Retinal pigment epithelial cell (primary cell): Measurements from ENCODE around the gene MTA3.

ENCODE experiments used
- DNase-seq: peaks from one replicate; pipeline ENCODE4 v3.0.0-alpha.2; 2010; ENCODE audit warnings: low read depth
- H3K4me3 ChIP-seq: 2 replicates; pipeline ENCODE4 v1.5.1; 2011; ENCODE audit warnings: mild to moderate bottlenecking, low read length, control low read depth, moderate library complexity
- TF ChIP-seq, protein P1 (sequence below): conservative IDR thresholded peaks from 2 replicates; pipeline ENCODE4 v1.5.1; 2011; ENCODE audit warnings: low read depth, low read length, control low read depth, inconsistent platforms

The MTA3 gene

DNA sequence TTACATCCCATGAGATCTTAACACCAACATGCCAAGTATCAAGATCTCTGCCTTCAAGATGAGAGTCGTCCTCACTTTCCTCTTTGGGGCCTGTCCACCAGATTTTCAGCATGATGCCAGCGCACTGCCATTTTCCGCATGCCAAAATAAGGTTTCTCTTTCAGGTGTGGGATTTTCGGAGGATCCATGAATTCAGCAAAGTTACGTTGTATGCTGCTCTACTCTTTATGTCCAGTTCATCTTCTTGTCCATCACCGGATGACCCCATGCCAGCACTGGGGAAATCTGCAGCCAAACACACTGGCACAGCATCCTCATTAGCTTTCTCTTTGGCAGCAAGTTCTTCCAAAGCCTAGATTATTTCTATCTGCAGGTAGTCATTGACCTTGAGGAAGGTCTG lies 228.8 kb downstream of the MTA3 start:
- TF ChIP-seq, protein P1, sequence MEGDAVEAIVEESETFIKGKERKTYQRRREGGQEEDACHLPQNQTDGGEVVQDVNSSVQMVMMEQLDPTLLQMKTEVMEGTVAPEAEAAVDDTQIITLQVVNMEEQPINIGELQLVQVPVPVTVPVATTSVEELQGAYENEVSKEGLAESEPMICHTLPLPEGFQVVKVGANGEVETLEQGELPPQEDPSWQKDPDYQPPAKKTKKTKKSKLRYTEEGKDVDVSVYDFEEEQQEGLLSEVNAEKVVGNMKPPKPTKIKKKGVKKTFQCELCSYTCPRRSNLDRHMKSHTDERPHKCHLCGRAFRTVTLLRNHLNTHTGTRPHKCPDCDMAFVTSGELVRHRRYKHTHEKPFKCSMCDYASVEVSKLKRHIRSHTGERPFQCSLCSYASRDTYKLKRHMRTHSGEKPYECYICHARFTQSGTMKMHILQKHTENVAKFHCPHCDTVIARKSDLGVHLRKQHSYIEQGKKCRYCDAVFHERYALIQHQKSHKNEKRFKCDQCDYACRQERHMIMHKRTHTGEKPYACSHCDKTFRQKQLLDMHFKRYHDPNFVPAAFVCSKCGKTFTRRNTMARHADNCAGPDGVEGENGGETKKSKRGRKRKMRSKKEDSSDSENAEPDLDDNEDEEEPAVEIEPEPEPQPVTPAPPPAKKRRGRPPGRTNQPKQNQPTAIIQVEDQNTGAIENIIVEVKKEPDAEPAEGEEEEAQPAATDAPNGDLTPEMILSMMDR = no peak
- no peak overlapping the region for H3K4me3 ChIP-seq
- DNase-seq = no peak

DNA sequence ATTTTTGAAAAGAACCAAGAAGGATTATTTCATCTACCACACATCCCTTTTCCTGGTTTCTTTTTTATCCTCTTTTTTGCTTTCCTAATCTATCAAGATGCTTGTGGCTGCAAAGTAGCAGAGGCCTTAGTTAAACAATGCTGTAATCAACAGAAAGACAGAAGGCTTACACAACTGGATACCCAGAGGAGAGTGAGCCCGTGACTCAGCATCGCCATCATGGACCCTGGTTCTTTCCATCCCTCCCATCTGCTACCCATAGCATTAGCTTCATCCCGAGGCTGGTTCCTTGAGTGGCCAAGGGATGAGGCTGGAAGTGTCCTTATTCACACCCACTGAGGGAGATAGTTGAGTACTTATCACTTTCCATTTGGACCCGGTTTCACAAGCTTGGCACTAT lies 231.4 kb downstream of the MTA3 start:
- H3K4me3 ChIP-seq = no peak overlapping the region
- no peak for DNase-seq
- TF ChIP-seq, protein P1 = no peak

DNA sequence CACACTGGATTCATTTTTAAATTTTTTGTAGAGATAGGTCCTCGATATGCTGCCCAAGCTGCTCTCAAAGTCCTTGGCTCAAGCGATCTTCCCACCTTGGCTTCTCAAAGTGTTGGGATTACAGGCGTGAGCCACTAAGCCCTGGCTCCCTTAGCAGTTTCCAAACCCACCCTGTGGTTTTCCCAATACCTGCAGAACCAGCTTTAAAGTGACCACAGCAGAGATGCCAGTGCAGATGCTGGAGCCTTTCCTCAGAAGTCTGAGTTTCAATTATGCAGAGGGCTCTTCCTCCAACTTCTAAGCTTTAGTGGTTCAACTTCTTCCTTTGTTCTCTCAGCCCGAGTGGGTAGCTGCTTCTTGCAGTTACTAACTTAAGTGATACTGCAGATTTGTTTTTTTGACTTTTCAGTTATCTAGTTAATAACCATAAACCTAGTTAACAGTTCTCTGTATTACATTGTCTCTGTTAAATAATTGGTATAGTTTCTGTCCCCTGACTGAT lies 232.1 kb downstream of the MTA3 start:
- no peak for DNase-seq
- TF ChIP-seq, protein P1 = no peak
- H3K4me3 ChIP-seq = no peak overlapping the region

DNA sequence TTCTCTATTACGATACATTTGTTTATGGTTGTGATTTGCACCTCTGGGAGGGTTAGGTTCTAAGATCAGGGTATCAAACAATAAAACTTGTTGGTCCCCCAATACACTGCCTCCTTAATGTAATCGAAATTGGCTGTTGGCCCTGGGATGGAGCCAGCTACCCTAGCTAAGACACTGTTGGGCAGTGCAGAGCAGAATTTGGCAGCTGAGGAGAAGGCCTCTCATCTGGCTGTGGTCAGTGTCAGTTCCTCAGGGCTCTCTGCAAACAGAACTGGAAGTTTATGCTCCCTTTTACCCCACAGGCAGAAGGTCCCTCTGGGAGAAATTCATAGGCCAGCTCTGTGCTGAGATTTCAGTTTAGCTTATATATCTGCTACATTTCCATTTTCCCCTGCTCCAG lies 232.5 kb downstream of the MTA3 start:
- no peak overlapping the region for H3K4me3 ChIP-seq
- no peak for DNase-seq
- TF ChIP-seq, protein P1 = no peak

DNA sequence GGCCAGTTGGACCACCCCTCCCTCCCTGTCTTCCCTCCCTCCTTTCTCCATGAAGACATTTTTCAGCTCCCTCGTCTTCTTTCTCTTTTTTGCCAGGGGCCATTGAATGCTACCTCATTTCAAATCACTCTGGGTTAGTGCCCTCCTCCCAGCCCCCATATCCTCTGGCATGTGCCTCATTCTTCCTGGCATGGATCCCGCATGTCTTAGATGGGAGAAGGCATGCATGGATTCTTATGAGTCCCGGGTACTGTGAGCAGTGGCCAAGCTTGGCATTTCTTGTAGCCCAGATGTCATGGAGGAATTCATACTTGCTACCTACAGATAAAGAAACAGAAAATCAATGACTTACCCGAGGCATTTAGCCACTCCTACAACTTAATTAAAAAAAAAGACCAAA lies 232.9 kb downstream of the MTA3 start:
- H3K4me3 ChIP-seq = no peak overlapping the region
- TF ChIP-seq, protein P1 = no peak
- DNase-seq = no peak

DNA sequence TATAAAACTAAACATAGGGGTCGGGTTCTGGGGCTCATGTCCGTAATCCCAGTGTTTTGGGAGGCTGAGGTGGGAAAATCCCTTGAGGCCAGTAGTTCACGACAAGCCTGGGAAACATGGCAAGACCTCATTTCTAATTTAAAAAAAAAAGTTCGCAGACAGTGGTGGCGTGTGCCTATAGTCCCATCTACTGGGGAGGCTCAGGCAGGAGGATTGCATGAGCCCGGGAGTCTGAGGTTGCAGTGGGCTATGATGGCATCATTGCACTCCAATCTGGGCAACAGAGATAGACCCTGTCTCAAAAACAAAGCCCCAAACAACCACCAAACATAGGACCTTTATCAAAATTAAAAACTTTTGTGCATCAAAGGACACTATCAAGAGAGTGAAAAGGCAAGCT lies 233.7 kb downstream of the MTA3 start:
- TF ChIP-seq, protein P1 = no peak
- DNase-seq = no peak
- H3K4me3 ChIP-seq = no peak overlapping the region

DNA sequence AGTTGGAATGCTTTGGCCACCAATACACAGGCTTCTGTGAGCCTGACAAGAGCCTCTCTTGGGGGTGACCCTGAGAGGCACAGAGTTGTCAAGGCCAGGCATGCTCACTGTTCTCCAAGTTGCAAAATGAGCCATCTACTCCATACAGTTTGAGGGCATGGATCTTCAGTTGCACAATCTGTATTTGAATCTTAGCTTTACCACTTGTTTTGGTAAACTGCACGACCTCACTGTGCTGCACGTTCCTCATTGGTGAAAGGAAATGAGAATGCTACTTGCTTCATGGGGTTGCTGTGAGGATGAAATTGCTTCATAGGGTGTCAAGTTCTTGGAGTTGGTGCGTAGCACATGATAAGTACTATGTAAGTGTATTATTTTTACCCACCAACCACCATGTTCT lies 235.9 kb downstream of the MTA3 start:
- TF ChIP-seq, protein P1 = no peak
- no peak overlapping the region for H3K4me3 ChIP-seq
- no peak for DNase-seq
